Esophagus muscularis mucosa (tissue), 3 donors: Measurements from ENCODE around the gene RHBDF2.

ENCODE experiments used
- CTCF ChIP-seq, 3 experiments: fragments of 200-600 bp in 2 of 3; fragments of 450-650 bp in 1 of 3; sonication (generic) in 2 of 3; IDR thresholded peaks; one replicate each; pipeline ENCODE4 v1.5.1; 2017 to 2019; ENCODE audit warnings: antibody characterized with exemption in 3 of 3, mild to moderate bottlenecking in 2 of 3, moderate library complexity in 1 of 3
- POLR2A ChIP-seq: fragments of 450-650 bp; IDR thresholded peaks from one replicate; pipeline ENCODE4 v1.6.1; 2017; ENCODE audit warnings: antibody characterized with exemption, moderate library complexity, mild to moderate bottlenecking, low read depth

- TF ChIP-seq CTCF (IDR thresholded peaks at IDR 0.05) (no peak), POLR2A (no peak)
Measured at GRCh38 chr17:76475302-76475701, 25.9 kb downstream of the RHBDF2 start.
